ENCODE measurements around the gene RIN3.

DNA sequence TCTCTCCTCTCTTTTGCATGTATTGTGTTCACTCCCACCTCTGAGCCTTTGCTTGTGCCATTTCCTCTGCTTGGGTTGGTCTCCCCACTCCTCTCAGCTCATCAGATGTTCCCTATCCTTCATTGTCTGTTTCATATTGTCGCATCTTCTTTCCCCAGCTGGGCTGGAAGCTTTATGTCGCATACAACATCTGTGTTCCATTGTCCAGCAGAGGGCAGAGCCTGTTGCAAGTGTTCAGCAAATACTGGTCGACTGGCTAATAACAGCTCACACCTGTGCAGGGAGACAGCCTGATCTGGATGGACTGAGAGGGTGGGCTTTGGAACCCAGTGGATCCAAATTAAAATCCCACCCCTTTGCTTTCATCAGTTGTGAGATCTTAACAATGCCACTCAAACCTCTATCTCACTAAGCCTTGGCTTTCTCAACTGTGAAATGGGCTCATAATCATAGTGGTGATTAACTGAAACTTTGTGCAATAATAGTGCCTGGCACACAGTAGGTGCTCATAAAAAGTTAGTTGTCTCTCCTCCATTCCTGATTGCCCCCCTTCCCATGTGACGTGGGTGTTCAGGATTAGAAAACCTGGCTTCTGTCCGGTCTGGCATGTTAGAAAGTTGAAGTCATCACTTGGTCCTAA is 75.8 kb downstream of the RIN3 start:
- TF ChIP-seq POLR2A (IDR thresholded peaks at IDR 0.05) (no peak), CTCF (IDR thresholded peaks at IDR 0.05) (peak in 1 of 3 experiments; percentile 13)

All from testis (tissue), 2 donors.